ENCODE measurements around the gene BBS12. TPM values are rescaled to one million over a fixed set of nuclear protein-coding genes. Genes with fewer than 3 reads are reported as not detected.

The BBS12 gene
- total RNA-seq, 1 donor from 2014 or later: 5.4 TPM

GRCh38 chr4:122771724-122772123 lies 39.2 kb downstream of the BBS12 start:
- no peaks in the 10 kb centered on the region for H3K27me3 ChIP-seq (ENCODE audit: low read depth)
- peaks cover 19% of the 10 kb centered on the region for H3K4me1 ChIP-seq
- H3K9me3 ChIP-seq (replicated peaks): no peaks in the 10 kb centered on the region
- no peak for DNase-seq
- TF ChIP-seq CTCF (IDR thresholded peaks at IDR 0.05; ENCODE audit: borderline replicate concordance): no peak
- H3K27ac ChIP-seq (replicated peaks): peak overlapping the region; percentile 32
- H3K36me3 ChIP-seq: no peaks in the 10 kb centered on the region
- H3K4me3 ChIP-seq: no peak overlapping the region
- intact Hi-C loops (cut with micrococcal nuclease): no loop called here

GRCh38 chr4:122772311-122772710 lies 39.8 kb downstream of the BBS12 start:
- Histone ChIP-seq H3K9me3 (replicated peaks) (no peaks in the 10 kb centered on the region), H3K27ac (replicated peaks) (peak overlapping the region; percentile 32), H3K4me1 (peaks cover 21% of the 10 kb centered on the region), H3K27me3 (ENCODE audit: low read depth) (no peaks in the 10 kb centered on the region), H3K4me3 (no peak overlapping the region), H3K36me3 (no peaks in the 10 kb centered on the region)
- DNase-seq: no peak
- no peak for TF ChIP-seq CTCF (IDR thresholded peaks at IDR 0.05; ENCODE audit: borderline replicate concordance)
- intact Hi-C loops (cut with micrococcal nuclease): no loop called here

- Histone ChIP-seq H3K27me3 (ENCODE audit: low read depth) (no peaks in the 10 kb centered on the region), H3K4me3 (no peak overlapping the region), H3K27ac (replicated peaks) (no peak overlapping the region), H3K36me3 (no peaks in the 10 kb centered on the region), H3K4me1 (peaks cover 21% of the 10 kb centered on the region), H3K9me3 (replicated peaks) (no peaks in the 10 kb centered on the region)
- intact Hi-C loops (cut with micrococcal nuclease): no loop called here
- TF ChIP-seq CTCF (IDR thresholded peaks at IDR 0.05; ENCODE audit: borderline replicate concordance): no peak
- DNase-seq: no peak
Observed at GRCh38 chr4:122772986-122773385, 40.5 kb downstream of the BBS12 start.

- peaks cover 5% of the 10 kb centered on the region for H3K9me3 ChIP-seq (replicated peaks)
- H3K36me3 ChIP-seq: no peaks in the 10 kb centered on the region
- no peak for DNase-seq
- TF ChIP-seq CTCF (IDR thresholded peaks at IDR 0.05; ENCODE audit: borderline replicate concordance): no peak
- peaks cover 21% of the 10 kb centered on the region for H3K4me1 ChIP-seq
- H3K4me3 ChIP-seq: no peak overlapping the region
- intact Hi-C loops (cut with micrococcal nuclease): no loop called here
- no peaks in the 10 kb centered on the region for H3K27me3 ChIP-seq (ENCODE audit: low read depth)
- no peak overlapping the region for H3K27ac ChIP-seq (replicated peaks)
Observed at GRCh38 chr4:122775039-122775438, 42.5 kb downstream of the BBS12 start.

GRCh38 chr4:122775987-122776836 lies 43.7 kb downstream of the BBS12 start:
- H3K27ac ChIP-seq (replicated peaks): peak overlapping the region; percentile 33
- TF ChIP-seq CTCF (IDR thresholded peaks at IDR 0.05; ENCODE audit: borderline replicate concordance): no peak
- intact Hi-C loops (cut with micrococcal nuclease): no loop called here
- H3K36me3 ChIP-seq: no peaks in the 10 kb centered on the region
- no peaks in the 10 kb centered on the region for H3K27me3 ChIP-seq (ENCODE audit: low read depth)
- H3K9me3 ChIP-seq (replicated peaks): peaks cover 7% of the 10 kb centered on the region
- H3K4me1 ChIP-seq: peaks cover 21% of the 10 kb centered on the region
- no peak for DNase-seq
- H3K4me3 ChIP-seq: no peak overlapping the region

Data from left ventricle myocardium inferior (tissue), 1 donor.